Mesenteric fat pad (tissue), 1 donor: ENCODE results near the gene KNG1. TPM values are rescaled to one million over a fixed set of nuclear protein-coding genes. Genes with fewer than 3 reads are reported as not detected.

Experiments used
- microRNA-seq: library from miRNA; unstranded; fragments of <30 nt; microRNA quantifications from one replicate; pipeline ENCODE4 v1.2.0, GENCODE V29; 2020; ENCODE audit warnings: borderline number of aligned reads
- total RNA-seq: library from RNA; stranded (reverse); fragmentation: NEBNext Ultra II Directional; extraction: Animal tissue kit (Norgen Biotek cat#: 25700); gene quantifications from one replicate; pipeline ENCODE4 v1.2.1, GENCODE V29; 2021
- donor health status: DM: yes; HTN: yes; CAD: no.

Gene KNG1
- total RNA-seq, 1 donor from 2014 or later = not detected

Small RNA genes within 50 kb of the gene (microRNA-seq; reads per million reads assigned to microRNA genes)
- gene MIR1248 = 2.9 reads per million

Other genes with a start within 250 kb of the KNG1 start
- gene CRYGS, start 173.0 kb upstream of the KNG1 start, total RNA-seq = 3.1 TPM
- gene TBCCD1, start 150.0 kb upstream of the KNG1 start, total RNA-seq = 13.1 TPM
- 47.0 TPM for gene DNAJB11, start 146.6 kb upstream of the KNG1 start, total RNA-seq
- not detected for gene AHSG, start 104.3 kb upstream of the KNG1 start, total RNA-seq
- gene FETUB, start 77.0 kb upstream of the KNG1 start, total RNA-seq = not detected
- not detected for gene HRG, start 51.3 kb upstream of the KNG1 start, total RNA-seq
- gene EIF4A2, start 66.2 kb downstream of the KNG1 start, total RNA-seq = 237 TPM
- gene RFC4, start 89.1 kb downstream of the KNG1 start, total RNA-seq = 6.4 TPM
- 1,676 TPM for gene ADIPOQ, start 125.4 kb downstream of the KNG1 start, total RNA-seq
- 35.6 TPM for gene ST6GAL1, start 213.2 kb downstream of the KNG1 start, total RNA-seq